Choroid plexus epithelial cell (primary cell): ENCODE data around the gene ZNF264.

ENCODE experiments used
- DNase-seq: peaks from one replicate; pipeline ENCODE4 v3.0.0-alpha.2; 2010; ENCODE audit warnings: low read depth
- H3K4me3 ChIP-seq: 2 replicates; pipeline ENCODE4 v1.5.1; 2011; ENCODE audit warnings: low read depth, mild to moderate bottlenecking, control low read depth, low read length, moderate library complexity
- TF ChIP-seq, protein P1 (sequence below): conservative IDR thresholded peaks from 2 replicates; pipeline ENCODE4 v1.5.1; 2011; ENCODE audit warnings: low read depth, mild to moderate bottlenecking, control low read depth, inconsistent platforms, low read length, moderate library complexity

The ZNF264 gene

DNA sequence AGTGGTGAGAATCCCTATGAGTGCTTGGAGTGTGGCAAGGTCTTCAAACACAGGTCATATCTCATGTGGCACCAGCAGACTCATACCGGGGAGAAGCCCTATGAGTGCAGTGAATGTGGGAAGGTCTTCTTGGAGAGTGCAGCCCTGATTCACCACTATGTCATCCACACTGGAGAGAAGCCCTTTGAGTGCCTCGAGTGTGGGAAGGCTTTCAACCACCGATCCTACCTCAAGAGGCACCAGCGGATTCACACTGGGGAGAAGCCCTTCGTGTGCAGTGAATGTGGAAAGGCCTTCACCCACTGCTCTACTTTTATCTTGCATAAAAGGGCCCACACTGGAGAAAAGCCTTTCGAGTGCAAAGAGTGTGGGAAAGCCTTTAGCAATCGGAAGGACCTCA, 20.8 kb downstream of the ZNF264 start:
- TF ChIP-seq, protein P1, sequence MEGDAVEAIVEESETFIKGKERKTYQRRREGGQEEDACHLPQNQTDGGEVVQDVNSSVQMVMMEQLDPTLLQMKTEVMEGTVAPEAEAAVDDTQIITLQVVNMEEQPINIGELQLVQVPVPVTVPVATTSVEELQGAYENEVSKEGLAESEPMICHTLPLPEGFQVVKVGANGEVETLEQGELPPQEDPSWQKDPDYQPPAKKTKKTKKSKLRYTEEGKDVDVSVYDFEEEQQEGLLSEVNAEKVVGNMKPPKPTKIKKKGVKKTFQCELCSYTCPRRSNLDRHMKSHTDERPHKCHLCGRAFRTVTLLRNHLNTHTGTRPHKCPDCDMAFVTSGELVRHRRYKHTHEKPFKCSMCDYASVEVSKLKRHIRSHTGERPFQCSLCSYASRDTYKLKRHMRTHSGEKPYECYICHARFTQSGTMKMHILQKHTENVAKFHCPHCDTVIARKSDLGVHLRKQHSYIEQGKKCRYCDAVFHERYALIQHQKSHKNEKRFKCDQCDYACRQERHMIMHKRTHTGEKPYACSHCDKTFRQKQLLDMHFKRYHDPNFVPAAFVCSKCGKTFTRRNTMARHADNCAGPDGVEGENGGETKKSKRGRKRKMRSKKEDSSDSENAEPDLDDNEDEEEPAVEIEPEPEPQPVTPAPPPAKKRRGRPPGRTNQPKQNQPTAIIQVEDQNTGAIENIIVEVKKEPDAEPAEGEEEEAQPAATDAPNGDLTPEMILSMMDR: no peak
- DNase-seq: no peak
- no peak overlapping the region for H3K4me3 ChIP-seq

DNA sequence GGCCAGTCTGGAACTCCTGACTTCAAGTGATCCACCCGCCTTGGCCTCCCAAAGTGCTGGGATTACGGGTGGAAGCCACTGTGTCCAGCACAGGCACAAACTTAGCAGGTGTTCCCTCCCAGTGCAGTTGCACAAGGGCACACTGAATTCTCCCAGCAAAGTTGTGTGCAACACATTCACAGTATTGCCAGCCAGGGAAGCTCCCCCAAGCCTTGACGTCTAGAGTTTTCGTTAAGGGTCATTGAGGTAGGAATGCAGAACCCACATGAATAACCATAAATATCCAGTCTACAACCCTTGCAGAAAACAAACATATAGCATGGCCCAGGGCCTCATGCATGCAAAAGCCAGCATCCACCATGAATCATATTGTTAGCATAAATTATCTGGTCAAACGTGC, 36.2 kb downstream of the ZNF264 start:
- no peak for DNase-seq
- TF ChIP-seq, protein P1: no peak
- H3K4me3 ChIP-seq: no peak overlapping the region

DNA sequence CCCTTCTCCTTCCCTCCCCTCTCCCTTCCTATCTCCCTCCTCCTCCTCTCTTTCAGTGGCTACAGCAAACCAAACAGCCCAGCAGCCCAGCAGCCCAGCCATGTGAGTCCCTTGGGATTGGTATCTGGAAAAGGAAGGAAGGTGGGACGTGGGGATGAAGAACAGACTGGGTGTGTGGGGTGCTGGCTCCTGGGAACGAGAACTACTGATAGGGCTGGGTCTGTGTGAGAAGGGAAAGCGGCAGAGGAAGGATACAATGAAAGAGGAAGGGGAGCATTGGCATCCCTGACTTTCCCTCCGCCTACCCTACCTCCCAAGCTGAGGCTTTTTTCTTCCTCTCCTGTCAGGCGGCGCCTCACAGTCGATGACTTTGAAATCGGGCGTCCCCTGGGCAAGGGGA, 40.4 kb downstream of the ZNF264 start:
- H3K4me3 ChIP-seq: no peak overlapping the region
- TF ChIP-seq, protein P1: no peak
- no peak for DNase-seq

DNA sequence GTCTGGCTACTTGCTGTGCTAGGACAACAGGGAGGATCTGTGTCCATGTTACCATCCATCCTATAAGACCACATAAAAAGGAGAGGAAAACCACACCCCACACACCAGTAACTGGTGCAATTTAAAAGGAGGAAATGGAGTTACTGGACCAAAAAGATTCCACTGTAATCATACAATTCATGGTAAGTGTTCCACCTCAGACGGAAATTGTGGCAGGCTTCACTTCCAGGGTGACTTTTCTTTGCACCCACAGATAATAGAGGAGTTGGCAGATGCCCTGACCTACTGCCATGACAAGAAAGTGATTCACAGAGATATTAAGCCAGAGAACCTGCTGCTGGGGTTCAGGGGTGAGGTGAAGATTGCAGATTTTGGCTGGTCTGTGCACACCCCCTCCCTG, 41.9 kb downstream of the ZNF264 start:
- no peak for DNase-seq
- H3K4me3 ChIP-seq: no peak overlapping the region
- TF ChIP-seq, protein P1: no peak

DNA sequence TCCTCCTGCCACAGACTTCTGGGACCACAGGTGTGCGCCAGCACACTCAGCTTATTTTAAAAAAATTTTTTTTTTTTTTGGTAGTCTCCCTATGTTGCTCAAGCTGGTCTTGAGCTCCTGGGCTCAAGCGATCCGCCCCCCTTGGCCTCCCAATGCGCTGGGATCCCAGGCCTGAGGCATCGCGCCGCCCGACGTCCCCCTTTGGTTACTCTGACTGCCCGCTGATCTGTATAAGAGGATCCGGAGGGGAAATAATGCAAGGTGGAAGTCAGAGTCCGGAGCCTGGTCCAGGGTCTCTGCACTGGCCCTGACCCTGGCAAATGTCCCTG, 48.6 kb downstream of the ZNF264 start:
- TF ChIP-seq, protein P1: no peak
- peak; percentile 14 for DNase-seq
- peak overlapping the region; percentile 84 for H3K4me3 ChIP-seq

DNA sequence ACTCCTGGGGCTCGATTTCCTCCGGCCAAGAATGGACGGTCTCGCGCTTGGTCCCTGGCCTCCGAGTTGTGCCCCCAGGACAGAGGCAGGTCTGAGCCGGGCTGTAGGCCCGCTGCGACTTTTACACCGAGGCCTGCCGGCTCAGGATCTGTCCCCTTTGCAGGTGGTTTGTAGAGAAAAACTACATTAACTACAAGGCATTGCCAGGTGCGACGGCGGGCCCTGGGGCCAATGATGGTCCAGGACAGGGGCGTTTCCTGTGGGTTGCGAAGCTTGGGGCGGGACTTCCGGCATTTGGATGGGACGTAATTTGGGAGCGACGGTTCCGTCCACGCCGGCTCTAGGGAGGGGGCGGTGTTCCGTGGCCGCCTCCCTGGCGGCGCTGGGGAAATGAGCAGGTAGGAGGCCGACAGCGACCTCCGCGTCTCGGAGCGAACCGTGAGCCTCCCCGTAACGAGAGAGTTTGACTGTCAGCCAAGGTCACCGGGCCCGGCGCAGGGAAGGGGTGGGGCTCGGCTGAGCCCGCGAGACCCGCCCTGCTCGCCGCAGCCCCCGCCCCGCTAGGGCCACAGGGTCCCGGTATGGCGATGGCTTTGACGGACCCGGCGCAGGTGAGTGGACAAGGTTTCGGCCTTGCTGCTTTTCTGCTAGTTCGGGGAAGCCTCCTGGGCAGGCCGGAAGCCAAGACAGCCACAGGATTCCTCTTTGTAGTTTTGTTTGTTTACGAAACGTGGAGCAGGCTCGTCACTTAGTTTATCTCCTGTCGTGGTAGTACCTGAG, 49.2 kb downstream of the ZNF264 start, which contains the start of gene ZNF805:
Gene ZNF805 (plus strand): TSS at position 322 of the 780 bp plus-strand sequence. CDS start 260 bp downstream, at position 582.
- peak within 1 kb of the TSS; percentile 84 for H3K4me3 ChIP-seq
- TF ChIP-seq, protein P1: no peak
- DNase-seq: peak; percentile 95

DNA sequence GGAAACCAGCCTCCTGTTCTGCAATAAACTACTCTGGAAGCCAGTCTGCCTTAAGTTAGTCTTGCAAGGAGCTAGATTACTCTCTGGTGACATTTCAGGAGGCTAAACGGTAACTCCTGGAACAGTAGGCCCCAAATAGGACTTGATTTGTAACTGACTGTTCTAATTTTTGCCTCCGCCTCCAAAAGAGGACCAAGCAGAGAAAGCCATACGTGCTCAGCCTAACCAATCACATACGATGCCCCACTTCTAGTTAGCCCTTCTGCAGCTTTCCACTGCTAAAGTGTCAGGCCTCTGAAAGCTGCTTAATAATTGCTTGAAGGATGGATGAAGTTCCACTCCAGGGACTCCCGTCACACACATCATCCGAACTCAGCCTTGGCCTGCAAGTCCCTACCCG, 49.9 kb downstream of the ZNF264 start:
- peak; percentile 66 for DNase-seq
- peak overlapping the region; percentile 84 for H3K4me3 ChIP-seq
- TF ChIP-seq, protein P1: no peak
